HL-60/S4 treated with phorbol 12-myristate 13-acetate at 8.2 ng/mL for 4 days and 3 days (cell line): Measurements from ENCODE around the gene PECR.

Experiments
- in situ Hi-C: fragments of 300-500 bp; cut with MboI; formaldehyde crosslinking; loops from 2 replicates; pipeline ENCODE4 v1.15.0; 2022; ENCODE audit warnings: low sequenced_read_pairs

The PECR gene

GRCh38 chr2:216039918-216040317, 41.7 kb downstream of the PECR start:
- in situ Hi-C loops: loop anchor here (25.0 kb wide), 1 partner anchor 622 kb away; no protein-coding TSS in a partner anchor

GRCh38 chr2:216034065-216034464, 47.5 kb downstream of the PECR start:
- in situ Hi-C loops: loop anchor here (25.0 kb wide), 1 partner anchor 628 kb away; no protein-coding TSS in a partner anchor

GRCh38 chr2:216033403-216033802, 48.2 kb downstream of the PECR start:
- in situ Hi-C loops: loop anchor here (25.0 kb wide), 1 partner anchor 629 kb away; no protein-coding TSS in a partner anchor

- in situ Hi-C loops: loop anchor here (25.0 kb wide), 1 partner anchor 630 kb away; no protein-coding TSS in a partner anchor
Observed at GRCh38 chr2:216031960-216032689, 49.5 kb downstream of the PECR start.

- in situ Hi-C loops: loop anchor here (25.0 kb wide), 1 partner anchor 632 kb away; no protein-coding TSS in a partner anchor
Observed at GRCh38 chr2:216030216-216030615, 51.4 kb downstream of the PECR start.

GRCh38 chr2:216029416-216030129, 52.0 kb downstream of the PECR start:
- in situ Hi-C loops: loop anchor here (25.0 kb wide), 1 partner anchor 633 kb away; no protein-coding TSS in a partner anchor

- in situ Hi-C loops: loop anchor here (25.0 kb wide), 1 partner anchor 637 kb away; no protein-coding TSS in a partner anchor
Observed at GRCh38 chr2:216024779-216025336, 56.8 kb downstream of the PECR start.

- in situ Hi-C loops: no loop called here
Observed at GRCh38 chr2:216023055-216023648, 58.5 kb downstream of the PECR start.

GRCh38 chr2:216021768-216022565, 59.6 kb downstream of the PECR start:
- in situ Hi-C loops: no loop called here

GRCh38 chr2:216018709-216019108, 62.9 kb downstream of the PECR start:
- in situ Hi-C loops: no loop called here

- in situ Hi-C loops: no loop called here
Observed at GRCh38 chr2:216017365-216017764, 64.2 kb downstream of the PECR start.

- in situ Hi-C loops: no loop called here
Observed at GRCh38 chr2:216016581-216016980, 65.0 kb downstream of the PECR start.

GRCh38 chr2:216015722-216016464, 65.7 kb downstream of the PECR start:
- in situ Hi-C loops: no loop called here

GRCh38 chr2:216014986-216015385, 66.6 kb downstream of the PECR start:
- in situ Hi-C loops: no loop called here

- in situ Hi-C loops: no loop called here
Observed at GRCh38 chr2:216014006-216014405, 67.6 kb downstream of the PECR start.

GRCh38 chr2:216013080-216013909, 68.3 kb downstream of the PECR start, which contains the start of gene MREG:
TSS of gene MREG (minus strand) at chr2:216013551. CDS start at chr2:216013327, 224 bp downstream.
- in situ Hi-C loops: no loop called here

- in situ Hi-C loops: no loop called here
Observed at GRCh38 chr2:216012830-216013079, 68.9 kb downstream of the PECR start.

GRCh38 chr2:216012133-216012829, 69.3 kb downstream of the PECR start:
- in situ Hi-C loops: no loop called here
